ENCODE results near the gene DAD1.
"Not testable (repeated sequence)": the region's sequence is repeated elsewhere in the genome, so short reads cannot be mapped to it uniquely, and the experiment has no call there.

DAD1 gene

GRCh38 chr14:22589096-22589839, at the start of gene DAD1:
DAD1 (minus strand) TSS chr14:22589224; CDS start chr14:22589157, 67 bp downstream.
- DNase-seq (ENCODE audit: low read depth in 2 of 2): peak; percentile 98 to 100

GRCh38 chr14:22635980-22636379, 47.0 kb upstream of the DAD1 start:
- not testable (repeated sequence) for DNase-seq (ENCODE audit: low read depth in 2 of 2)

DNA sequence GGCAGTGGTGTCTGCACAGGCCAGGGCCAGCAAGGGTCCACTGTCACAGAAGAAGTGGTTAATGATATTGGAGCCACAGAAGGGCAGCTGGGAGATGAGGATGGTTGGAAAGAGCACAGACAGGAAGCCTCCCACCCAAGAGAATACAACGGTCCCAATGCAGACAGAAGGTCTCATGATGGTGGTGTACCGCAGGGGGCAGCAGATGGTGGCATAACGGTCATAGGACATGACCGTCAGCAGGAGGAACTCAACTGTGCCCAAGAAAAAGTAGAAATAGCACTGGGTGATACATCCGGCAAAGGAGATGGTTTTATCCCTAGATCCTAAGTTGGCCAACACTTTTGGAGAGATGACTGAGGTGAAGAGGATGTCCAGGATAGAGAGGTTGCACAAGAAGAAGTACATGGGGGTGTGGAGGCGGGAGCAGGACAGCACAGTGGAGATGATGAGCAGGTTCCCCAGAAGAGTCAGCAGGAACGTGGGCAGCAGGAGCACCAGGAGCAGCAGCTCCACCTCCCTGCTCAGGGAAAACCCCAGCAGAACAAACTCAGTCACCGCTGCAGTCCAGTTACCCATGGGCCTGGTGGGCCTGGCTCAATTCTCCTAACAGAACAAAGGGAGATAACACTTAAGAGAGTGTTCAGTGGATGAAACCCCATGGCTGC, 45.3 kb upstream of the DAD1 start:
- no peak for DNase-seq (ENCODE audit: low read depth in 2 of 2)

DNA sequence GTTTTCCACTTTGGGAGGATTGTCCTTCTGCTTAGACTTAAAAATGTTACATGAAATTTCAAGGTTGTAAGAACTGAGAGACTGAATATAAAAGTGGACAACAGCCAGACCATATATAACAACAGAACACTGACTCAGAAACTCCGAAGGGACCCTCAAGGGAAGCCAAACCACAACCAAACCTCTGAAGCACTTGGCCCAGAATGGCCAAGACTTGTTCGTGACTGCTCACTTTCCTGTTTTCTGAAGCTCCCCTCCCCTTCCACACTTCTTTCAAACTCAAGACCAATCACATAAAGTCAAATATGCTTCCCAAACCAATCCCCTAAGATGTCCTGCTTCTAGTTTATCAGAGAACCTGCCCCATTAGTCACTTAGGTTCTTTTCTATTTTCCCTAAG, 41.5 kb upstream of the DAD1 start:
- no peak for DNase-seq (ENCODE audit: low read depth in 2 of 2)

DNA sequence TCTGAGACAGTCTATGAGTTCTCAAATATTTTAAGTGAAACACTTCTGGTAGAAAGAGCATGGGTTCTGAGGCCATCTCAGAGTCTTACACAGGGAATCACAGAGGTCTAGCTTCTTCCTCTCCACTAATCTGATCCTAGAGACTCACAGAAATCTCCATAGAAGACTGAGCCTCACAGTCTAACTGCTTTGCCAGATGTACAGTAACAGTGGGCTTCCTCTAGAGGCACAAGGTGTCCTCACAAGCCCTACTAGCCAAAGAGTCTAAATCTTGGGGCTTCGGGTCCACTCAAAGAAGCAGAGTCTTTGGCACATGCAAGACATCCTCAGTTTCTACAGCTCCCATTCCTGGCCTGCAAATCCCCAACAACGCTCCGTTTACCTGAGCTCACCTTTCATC, 41.0 kb upstream of the DAD1 start:
- DNase-seq (ENCODE audit: low read depth in 2 of 2): no peak

GRCh38 chr14:22629361-22629760, 40.3 kb upstream of the DAD1 start:
- no peak for DNase-seq (ENCODE audit: low read depth in 2 of 2)

- no peak for DNase-seq (ENCODE audit: low read depth in 2 of 2)
Measured at GRCh38 chr14:22627506-22628263, 38.7 kb upstream of the DAD1 start.

DNA sequence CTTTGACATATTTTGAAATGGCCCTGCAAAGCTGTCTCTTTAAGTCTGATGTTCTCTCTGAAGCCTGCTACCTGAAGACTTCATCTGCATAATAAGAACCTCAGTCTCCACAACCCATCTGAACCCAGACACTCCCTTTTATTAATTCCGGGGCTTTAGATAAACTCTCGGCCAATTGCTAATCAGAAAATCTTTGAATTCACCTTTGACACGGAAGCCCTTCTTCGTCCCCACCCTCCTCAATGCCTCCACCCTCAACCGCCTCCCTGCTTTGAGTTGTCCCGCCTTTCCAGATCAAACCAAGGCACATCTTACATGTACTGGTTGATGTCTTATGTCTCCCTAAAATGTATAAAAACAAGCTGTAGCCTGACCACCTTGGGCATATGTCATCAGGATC, 37.6 kb upstream of the DAD1 start:
- DNase-seq (ENCODE audit: low read depth in 2 of 2): no peak

DNA sequence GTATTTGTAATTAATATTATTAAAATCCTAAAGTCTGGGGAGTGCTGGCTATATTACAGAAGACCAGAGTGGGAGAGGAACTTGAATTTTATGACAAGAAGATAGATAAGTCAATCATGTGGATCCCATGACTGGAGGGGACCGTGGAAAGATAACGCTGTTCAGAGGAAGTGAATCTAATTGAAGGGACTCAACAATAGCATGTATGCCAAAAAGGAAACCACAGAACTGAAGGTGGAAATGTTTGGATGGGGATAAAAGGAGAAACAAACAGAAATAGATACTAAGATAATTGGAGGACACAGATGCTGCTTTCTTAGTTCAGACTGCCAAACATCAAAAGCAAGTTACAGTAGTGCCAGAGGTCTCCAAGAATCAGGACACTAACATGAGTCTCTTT, 34.0 kb upstream of the DAD1 start:
- DNase-seq (ENCODE audit: low read depth in 2 of 2): no peak

DNA sequence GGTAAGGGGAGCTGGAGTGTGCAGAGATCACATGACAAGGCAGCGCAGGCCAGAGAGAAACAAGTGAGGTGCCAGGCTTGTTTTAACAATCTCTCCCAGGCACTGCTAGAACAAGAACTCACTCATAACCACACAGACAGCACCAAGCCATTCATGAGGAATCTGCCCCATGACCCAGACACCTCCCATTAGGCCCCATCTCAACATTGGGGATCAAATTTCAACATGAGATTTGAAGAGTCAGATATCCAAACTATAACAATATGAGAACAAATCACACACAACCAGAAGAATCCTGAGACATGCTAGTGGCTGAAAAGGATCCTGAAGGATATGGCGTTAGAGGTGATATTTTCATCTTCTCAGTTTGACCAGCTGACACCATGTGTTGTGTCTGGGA, 33.2 kb upstream of the DAD1 start:
- no peak for DNase-seq (ENCODE audit: low read depth in 2 of 2)

- DNase-seq (ENCODE audit: low read depth in 2 of 2): not testable (repeated sequence)
Measured at GRCh38 chr14:22615765-22616164, 26.7 kb upstream of the DAD1 start.

- no peak for DNase-seq (ENCODE audit: low read depth in 2 of 2)
Measured at GRCh38 chr14:22614240-22614799, 25.3 kb upstream of the DAD1 start.

DNA sequence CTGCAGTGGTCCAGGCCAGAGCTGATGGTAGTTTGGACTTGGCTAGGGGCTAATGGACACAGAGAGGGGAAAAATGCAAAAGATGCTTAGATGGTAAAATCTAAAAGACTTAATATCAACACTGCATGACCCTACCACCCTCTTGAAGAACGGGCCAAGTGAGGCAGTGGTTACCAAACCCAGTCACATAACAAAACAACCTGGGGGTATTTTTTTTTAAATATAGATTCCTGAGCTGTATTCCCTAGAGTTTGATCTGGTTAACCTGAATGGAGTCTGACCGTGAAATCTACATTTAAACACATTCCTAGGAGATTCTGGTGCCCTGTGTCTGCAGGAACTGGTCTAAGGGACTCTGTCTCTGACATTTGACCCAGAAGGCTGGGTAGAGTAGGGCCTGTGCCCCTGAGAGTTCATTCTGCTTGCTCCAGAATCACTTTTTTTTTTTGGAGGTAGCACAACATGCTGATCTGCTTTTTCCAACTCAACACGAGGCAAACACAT, 24.8 kb upstream of the DAD1 start:
- DNase-seq (ENCODE audit: low read depth in 2 of 2): no peak

GRCh38 chr14:22613106-22613695, 24.2 kb upstream of the DAD1 start:
- no peak for DNase-seq (ENCODE audit: low read depth in 2 of 2)

GRCh38 chr14:22610931-22611330, 21.9 kb upstream of the DAD1 start:
- no peak for DNase-seq (ENCODE audit: low read depth in 2 of 2)

GRCh38 chr14:22607291-22607690, 18.3 kb upstream of the DAD1 start:
- DNase-seq (ENCODE audit: low read depth in 2 of 2): no peak

DNA sequence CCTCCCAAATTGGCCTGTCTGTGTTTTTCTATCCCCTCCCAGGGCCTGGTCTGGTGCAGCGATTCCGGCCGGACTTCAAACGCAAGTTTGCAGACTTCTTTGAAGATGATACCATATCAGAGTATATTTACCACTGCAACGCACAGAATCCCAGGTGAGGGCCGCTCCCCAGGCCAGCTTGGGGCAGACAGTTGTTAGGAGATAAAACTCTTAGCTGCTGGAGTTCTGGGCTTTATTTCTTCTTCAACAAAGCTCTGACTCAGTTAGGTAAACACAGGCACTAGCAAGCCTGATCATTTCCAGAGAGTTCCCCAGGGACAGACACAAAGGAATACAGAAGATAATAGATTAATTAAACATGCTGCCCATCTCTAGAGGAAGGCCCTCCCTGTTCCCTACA, 17.4 kb upstream of the DAD1 start:
- DNase-seq (ENCODE audit: low read depth in 2 of 2): no peak

GRCh38 chr14:22602862-22603261, 13.8 kb upstream of the DAD1 start:
- DNase-seq (ENCODE audit: low read depth in 2 of 2): no peak

- no peak for DNase-seq (ENCODE audit: low read depth in 2 of 2)
Measured at GRCh38 chr14:22601996-22602395, 13.0 kb upstream of the DAD1 start.

DNA sequence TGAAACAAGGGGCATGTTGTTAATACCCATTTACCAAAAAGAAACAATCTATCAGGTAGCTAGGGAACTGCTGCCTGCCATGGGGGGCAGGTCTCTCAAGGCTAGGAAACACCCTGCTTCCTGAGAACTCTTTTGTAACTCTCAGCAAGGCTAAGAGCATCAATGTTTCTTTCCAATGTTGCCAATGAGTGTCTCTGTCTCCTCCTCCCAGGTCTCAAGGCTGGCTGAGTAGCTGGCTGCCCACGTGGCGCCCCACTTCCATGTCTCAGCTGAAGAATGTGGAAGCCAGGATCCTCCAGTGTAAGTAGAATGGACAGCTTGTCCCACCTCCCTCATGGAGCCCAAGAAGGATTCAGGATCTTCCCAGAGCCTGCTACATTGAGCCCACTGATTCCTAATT, 12.4 kb upstream of the DAD1 start:
- DNase-seq (ENCODE audit: low read depth in 2 of 2): no peak

GRCh38 chr14:22600027-22600426, 11.0 kb upstream of the DAD1 start:
- DNase-seq (ENCODE audit: low read depth in 2 of 2): no peak

DNA sequence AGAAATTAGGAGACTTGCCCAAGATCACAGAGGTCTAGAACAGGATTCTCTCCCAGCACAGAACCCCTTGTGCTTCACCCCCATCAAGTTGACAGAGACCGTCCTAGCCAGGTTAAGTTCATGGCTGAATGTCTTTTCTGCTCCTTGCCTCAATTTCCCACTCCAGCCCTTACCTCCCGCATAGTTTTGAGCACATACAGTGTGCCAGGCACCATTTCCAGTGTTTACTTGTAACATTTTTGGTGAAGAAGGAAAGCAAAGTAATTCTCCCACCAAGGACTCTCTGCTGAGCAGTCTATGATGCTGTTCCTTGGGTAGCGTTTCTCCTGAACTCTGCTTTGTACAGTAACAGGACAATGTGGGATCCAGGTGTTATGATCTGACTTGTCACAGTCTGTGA, 10.3 kb upstream of the DAD1 start:
- no peak for DNase-seq (ENCODE audit: low read depth in 2 of 2)
